NB4 (cell line): ENCODE results near the gene ARHGEF37.

Experiments
- DNase-seq: peaks from one replicate; pipeline ENCODE4 v3.0.0; 2010; ENCODE audit warnings: low read depth
- H3K4me3 ChIP-seq: one replicate; pipeline ENCODE4 v1.5.1; 2011; ENCODE audit warnings: mild to moderate bottlenecking, low read depth, low read length, moderate library complexity
- MYC ChIP-seq: IDR thresholded peaks from 2 replicates; pipeline ENCODE4 v1.6.1; 2011; ENCODE audit warnings: low read depth, low read length
- POLR2A ChIP-seq: IDR thresholded peaks from 2 replicates; pipeline ENCODE4 v1.6.1; 2011; ENCODE audit warnings: mild to moderate bottlenecking; ENCODE audit not compliant: insufficient read length; ENCODE audit errors: extremely low read depth
- TF ChIP-seq, protein P1 (sequence below): IDR thresholded peaks from 2 replicates; pipeline ENCODE4 v1.6.1; 2011; ENCODE audit warnings: low read depth, low read length
- TF ChIP-seq, protein P2 (sequence below): IDR thresholded peaks from one replicate; pipeline ENCODE4 v1.5.1; 2012; ENCODE audit warnings: low read depth, low read length

Gene ARHGEF37

DNA sequence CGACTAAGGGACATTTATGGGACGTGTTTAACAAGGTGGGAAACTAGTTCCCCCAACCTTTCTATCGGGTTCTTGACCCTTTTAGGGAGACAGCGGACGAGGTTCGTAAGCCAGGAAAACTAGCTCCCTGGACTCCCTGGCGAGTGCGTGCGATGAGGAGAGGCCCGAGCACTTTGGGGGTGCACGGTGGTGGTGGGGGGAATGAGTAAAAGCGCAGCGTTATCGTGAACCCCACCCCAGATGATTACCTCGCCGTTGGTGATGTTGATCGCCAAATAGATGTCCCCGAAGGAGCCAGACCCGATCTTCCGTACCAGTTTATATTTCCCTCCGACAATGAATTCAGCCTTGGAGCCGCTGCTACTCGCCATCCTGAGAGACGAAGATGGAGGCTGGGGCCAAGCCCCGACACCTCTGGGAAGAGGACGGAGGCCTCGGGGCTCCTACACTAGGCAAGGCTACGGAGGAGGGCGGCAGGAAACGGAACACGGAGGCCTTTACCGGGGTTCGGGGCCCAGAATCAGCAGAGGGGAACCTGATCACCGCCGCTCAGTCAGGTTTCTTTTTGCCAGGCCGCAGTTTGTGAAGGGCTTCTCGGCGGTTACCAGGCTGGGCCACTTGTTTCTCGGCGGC is 30.6 kb upstream of the ARHGEF37 start:
- TF ChIP-seq POLR2A = no peak
- TF ChIP-seq MYC = no peak
- TF ChIP-seq, protein P1, sequence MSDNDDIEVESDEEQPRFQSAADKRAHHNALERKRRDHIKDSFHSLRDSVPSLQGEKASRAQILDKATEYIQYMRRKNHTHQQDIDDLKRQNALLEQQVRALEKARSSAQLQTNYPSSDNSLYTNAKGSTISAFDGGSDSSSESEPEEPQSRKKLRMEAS = no peak
- TF ChIP-seq, protein P2, sequence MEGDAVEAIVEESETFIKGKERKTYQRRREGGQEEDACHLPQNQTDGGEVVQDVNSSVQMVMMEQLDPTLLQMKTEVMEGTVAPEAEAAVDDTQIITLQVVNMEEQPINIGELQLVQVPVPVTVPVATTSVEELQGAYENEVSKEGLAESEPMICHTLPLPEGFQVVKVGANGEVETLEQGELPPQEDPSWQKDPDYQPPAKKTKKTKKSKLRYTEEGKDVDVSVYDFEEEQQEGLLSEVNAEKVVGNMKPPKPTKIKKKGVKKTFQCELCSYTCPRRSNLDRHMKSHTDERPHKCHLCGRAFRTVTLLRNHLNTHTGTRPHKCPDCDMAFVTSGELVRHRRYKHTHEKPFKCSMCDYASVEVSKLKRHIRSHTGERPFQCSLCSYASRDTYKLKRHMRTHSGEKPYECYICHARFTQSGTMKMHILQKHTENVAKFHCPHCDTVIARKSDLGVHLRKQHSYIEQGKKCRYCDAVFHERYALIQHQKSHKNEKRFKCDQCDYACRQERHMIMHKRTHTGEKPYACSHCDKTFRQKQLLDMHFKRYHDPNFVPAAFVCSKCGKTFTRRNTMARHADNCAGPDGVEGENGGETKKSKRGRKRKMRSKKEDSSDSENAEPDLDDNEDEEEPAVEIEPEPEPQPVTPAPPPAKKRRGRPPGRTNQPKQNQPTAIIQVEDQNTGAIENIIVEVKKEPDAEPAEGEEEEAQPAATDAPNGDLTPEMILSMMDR = no peak
- H3K4me3 ChIP-seq = peak overlapping the region; percentile 94
- DNase-seq = no peak

DNA sequence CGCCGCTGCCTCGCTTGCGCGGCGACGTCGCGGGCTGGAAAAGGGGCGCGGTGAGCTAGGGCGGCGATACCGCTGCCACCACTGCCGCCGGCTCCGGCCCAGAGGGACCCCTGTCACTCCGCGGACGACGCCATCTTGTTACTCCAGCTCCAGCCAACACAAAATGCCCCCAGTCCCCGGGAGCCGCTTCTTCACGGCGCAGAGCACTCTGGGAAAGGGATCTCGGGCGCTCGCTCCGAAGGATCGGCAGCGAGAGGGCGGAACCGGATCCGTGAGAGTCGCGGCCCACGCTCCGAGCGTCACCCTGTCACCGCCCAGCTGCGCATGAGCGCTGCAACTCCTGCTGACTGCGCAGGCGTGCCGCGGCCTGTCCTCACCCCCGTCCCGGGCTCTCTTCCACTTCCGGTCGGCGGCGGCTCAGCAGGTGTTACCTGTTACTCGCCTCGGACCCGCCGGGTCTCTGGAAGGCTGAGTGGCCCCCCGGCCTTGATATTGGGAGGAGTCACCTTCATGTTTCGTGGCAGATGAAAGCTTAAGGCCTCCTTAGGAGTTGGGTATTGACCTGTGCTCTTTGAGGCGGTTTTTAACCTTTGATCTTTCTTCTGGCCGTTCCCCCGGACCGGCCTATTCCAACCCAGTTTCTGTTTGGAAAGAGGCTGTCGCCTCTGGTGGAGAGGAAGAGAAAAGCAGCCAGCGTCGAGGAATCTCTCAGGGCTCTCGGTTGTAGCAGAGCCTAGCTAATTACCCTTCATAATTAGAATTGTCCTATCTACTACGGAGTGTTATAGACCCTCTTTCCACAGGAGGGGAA is 29.9 kb upstream of the ARHGEF37 start, which contains the start of gene CSNK1A1:
Gene CSNK1A1 (minus strand): TSS at position 213 of the 811 bp plus-strand sequence. CDS start 475 bp downstream, outside the sequence.
- TF ChIP-seq MYC = peak; percentile 48; the same call in 1 of the 2 replicates
- TF ChIP-seq, protein P1 = no peak
- TF ChIP-seq, protein P2 = peak; percentile 81
- TF ChIP-seq POLR2A = peak; percentile 95
- H3K4me3 ChIP-seq = peak within 1 kb of the TSS; percentile 94
- DNase-seq = peak; percentile 99

DNA sequence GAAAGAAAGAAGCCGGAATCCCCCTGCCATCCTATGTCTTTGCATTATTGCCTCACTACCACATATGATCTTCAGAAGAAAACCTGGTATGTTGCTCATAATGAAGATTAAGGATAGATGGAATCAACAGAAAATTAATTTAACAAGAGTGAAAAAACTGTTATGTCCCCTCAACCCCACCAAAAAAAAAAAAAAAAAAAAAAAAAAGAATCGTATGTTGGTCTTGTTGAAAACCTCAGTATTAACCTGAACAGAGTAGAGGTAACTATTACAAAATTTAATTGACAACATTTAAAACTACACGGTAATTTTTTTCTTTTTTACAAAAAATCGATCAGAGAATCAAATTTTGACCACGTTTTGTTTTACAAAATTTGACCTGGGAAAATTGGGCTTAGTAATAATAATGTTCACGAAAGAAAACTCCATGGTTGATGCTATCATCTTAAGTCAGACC is 29.2 kb upstream of the ARHGEF37 start:
- TF ChIP-seq MYC = no peak
- TF ChIP-seq, protein P1 = no peak
- TF ChIP-seq, protein P2 = no peak
- no peak for TF ChIP-seq POLR2A
- H3K4me3 ChIP-seq = peak overlapping the region; percentile 94
- no peak for DNase-seq

DNA sequence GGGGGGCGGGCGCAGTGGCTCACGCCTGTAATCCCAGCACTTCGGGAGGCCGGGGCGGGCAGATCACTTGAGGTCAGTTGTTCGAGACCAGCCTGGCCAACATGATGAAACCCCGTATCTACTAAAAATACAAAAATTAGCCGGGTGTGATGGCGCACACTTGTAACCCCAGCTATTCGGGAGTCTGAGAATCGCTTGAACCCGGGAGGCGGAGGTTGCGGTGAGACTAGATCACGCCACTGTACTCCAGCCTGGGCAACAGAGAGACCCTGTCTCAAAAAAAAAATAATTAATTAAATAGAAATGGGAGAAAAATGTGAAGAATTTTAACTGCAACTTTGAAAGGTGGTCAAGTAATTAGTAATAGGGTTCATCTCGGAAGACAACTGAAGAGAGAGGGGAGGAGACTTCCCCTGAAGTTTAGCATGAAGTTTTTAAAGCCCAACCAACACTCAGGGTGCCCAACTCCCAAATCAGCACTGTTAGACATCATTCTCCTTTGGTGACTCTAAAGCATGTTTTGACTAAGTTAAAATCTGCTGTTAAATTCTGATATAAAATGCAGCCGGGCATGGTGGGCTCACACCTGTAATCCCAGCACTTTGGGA is 28.6 kb upstream of the ARHGEF37 start:
- TF ChIP-seq, protein P1 = no peak
- TF ChIP-seq POLR2A (no peak), MYC (no peak)
- TF ChIP-seq, protein P2 = no peak
- peak overlapping the region; percentile 94 for H3K4me3 ChIP-seq
- DNase-seq = peak; percentile 16

DNA sequence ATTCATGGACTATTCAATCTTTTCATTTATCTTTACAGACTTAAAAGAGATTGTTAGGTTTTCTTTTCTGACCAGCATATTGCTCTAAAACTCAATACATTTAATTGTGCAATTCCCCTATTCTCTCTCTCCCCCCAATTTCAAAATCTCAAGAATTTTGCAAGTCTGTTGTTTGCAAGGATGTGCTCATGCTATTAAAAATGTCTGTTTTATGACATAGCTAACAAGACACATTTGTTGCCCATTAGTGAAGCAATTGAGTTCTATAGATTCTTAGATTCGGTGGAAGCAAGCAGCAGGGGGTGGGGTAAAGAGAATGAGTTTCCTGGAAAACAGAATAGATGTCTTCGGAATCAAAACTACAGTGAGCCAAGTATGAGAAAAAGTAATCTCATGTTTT is 21.6 kb upstream of the ARHGEF37 start:
- DNase-seq = peak; percentile 51
- H3K4me3 ChIP-seq = no peak overlapping the region
- TF ChIP-seq MYC (no peak), POLR2A (no peak)
- TF ChIP-seq, protein P2 = no peak
- TF ChIP-seq, protein P1 = no peak
